Measurements from ENCODE around the gene URI1.

DNA sequence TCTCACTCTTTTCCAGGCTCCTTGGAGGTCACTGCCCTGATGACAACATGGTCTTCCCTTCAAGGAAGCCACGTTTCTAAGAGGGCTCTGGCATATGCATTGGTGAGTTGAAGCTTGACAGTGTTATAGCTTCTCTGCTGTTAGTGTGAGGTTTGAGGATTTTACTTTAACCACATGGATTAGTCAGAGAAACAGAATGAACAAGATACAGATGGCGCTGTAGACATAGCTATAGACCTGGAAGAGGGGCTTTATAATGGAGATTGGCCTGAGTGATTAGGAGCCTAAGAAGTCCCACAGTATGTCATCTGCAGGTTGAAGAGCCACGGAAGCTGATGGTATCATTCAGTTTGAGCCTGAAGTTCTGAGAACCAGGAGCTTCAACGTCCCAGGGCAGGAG is 18.4 kb upstream of the URI1 start:
- no peak for TF ChIP-seq POLR2A (IDR thresholded peaks at IDR 0.05)
- TF ChIP-seq, protein P1, sequence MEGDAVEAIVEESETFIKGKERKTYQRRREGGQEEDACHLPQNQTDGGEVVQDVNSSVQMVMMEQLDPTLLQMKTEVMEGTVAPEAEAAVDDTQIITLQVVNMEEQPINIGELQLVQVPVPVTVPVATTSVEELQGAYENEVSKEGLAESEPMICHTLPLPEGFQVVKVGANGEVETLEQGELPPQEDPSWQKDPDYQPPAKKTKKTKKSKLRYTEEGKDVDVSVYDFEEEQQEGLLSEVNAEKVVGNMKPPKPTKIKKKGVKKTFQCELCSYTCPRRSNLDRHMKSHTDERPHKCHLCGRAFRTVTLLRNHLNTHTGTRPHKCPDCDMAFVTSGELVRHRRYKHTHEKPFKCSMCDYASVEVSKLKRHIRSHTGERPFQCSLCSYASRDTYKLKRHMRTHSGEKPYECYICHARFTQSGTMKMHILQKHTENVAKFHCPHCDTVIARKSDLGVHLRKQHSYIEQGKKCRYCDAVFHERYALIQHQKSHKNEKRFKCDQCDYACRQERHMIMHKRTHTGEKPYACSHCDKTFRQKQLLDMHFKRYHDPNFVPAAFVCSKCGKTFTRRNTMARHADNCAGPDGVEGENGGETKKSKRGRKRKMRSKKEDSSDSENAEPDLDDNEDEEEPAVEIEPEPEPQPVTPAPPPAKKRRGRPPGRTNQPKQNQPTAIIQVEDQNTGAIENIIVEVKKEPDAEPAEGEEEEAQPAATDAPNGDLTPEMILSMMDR (IDR thresholded peaks at IDR 0.05 in 8 of 11, conservative IDR thresholded peaks at IDR 0.05 in 3 of 11) = no peak

All from spleen (tissue), 7 donors.